Heart left ventricle (tissue), 16 donors: ENCODE data around the gene ANKRD50. TPM values are rescaled to one million over a fixed set of nuclear protein-coding genes. Genes with fewer than 3 reads are reported as not detected.

Experiments
- ATAC-seq, 4 donors: fragments of 200-7000 bp; cut with Tn5 transposase; one replicate each; pipeline ENCODE4 v1.9.1; 2020 to 2022; ENCODE audit warnings: moderate library complexity in 4 of 4, mild to moderate bottlenecking in 3 of 4, moderate number of reproducible peaks in 1 of 4
- DNase-seq, 5 donors: peaks; one replicate each; pipeline ENCODE4 v3.0.0-alpha.2; 2020
- H3K27ac ChIP-seq, 12 donors: fragments of 200-600 bp; sonication (generic) in 4 of 12; one replicate each; pipeline versions ENCODE4 v1.5.0 to v1.8.0; 2016 to 2022; ENCODE audit warnings: mild to moderate bottlenecking in 2 of 12
- H3K27me3 ChIP-seq, 9 donors: fragments of 200-600 bp; sonication (generic) in 2 of 9; one replicate each; pipeline versions ENCODE4 v1.5.1 to v1.8.0; 2016 to 2022; ENCODE audit warnings: mild to moderate bottlenecking in 3 of 9
- H3K36me3 ChIP-seq, 9 donors: fragments of 200-600 bp; sonication (generic) in 2 of 9; one replicate each; pipeline versions ENCODE4 v1.5.0 to v1.8.0; 2018 to 2022; ENCODE audit warnings: mild to moderate bottlenecking in 2 of 9
- H3K4me1 ChIP-seq, 12 donors: fragments of 200-600 bp; sonication (generic) in 4 of 12; one replicate each; pipeline versions ENCODE4 v1.5.0 to v1.8.0; 2016 to 2022; ENCODE audit warnings: mild to moderate bottlenecking in 3 of 12
- H3K4me3 ChIP-seq, 12 donors: fragments of 200-600 bp; sonication (generic) in 4 of 12; one replicate each; pipeline versions ENCODE4 v1.5.0 to v1.8.0; 2017 to 2022; ENCODE audit warnings: mild to moderate bottlenecking in 9 of 12, moderate library complexity in 4 of 12
- H3K9me3 ChIP-seq, 12 donors: fragments of 200-600 bp; sonication (generic) in 4 of 12; one replicate each; pipeline versions ENCODE4 v1.5.0 to v1.8.0; 2016 to 2022; ENCODE audit warnings: mild to moderate bottlenecking in 1 of 12
- CTCF ChIP-seq, 12 donors: fragments of 200-600 bp; sonication (generic) in 4 of 12; IDR thresholded peaks; one replicate each; pipeline versions ENCODE4 v1.5.0 to v1.8.0; 2018 to 2022; ENCODE audit warnings: antibody characterized with exemption in 12 of 12, mild to moderate bottlenecking in 5 of 12
- POLR2A ChIP-seq, 2 donors: fragments of 450-650 bp; IDR thresholded peaks; one replicate each; pipeline ENCODE4 v1.6.1; 2017; ENCODE audit warnings: antibody characterized with exemption in 2 of 2, mild to moderate bottlenecking in 2 of 2, moderate library complexity in 2 of 2
- WGBS, 4 donors: extraction: QIAGEN DNeasy Blood & Tissue Kit in 2 of 4; methylation state at CpG; one replicate each; pipeline versions ENCODE4 v1.1.5 to v1.1.7; 2013 to 2018; 5-methylcytosine and 5-hydroxymethylcytosine counted together
- intact Hi-C, 10 donors: fragments of 100-400 bp; cut with DNase I; formaldehyde crosslinking; loops; one replicate each; pipeline versions ENCODE4 v1.11.1 to v1.14.2; 2022
- long read RNA-seq, 3 donors: library from polyadenylated mRNA; unstranded; transcript quantifications; one replicate each; pipeline ENCODE4 v2.0.0, GENCODE V29; 2020 to 2021
- polyA plus RNA-seq, 2 donors: library from polyadenylated mRNA; stranded (reverse); fragments of 200-250 nt; gene quantifications; one replicate each; pipeline ENCODE4 v1.2.3, GENCODE V29; 2013
- total RNA-seq, 9 donors: library from RNA; depleted of rRNA in 2 of 9; stranded (reverse); fragments of >200 nt in 2 of 9; fragmentation: NEBNext Ultra II Directional in 3 of 9; extraction: Animal tissue kit (Norgen Biotek cat#: 25700) in 3 of 9; gene quantifications; one replicate each; pipeline versions ENCODE4 v1.1.0 to v1.2.4, GENCODE V29; 2016 to 2023
- donor health status: ischemic (EF 13 %, LVEDD 7.1; RV severe dilation, severe dysfunction).
- donor health status: healthy with polysubstance abuse.
- donor health status: DM: no; HTN: yes; CAD: no.
- donor health status: DM: no; HTN: no; CAD: no.
- donor health status: ischemic (EF 25% LVEDD 6.9; RV normal size, moderate dysfunction).
- donor health status: ischemic (EF 25% LVEDD 5.7; RV mildly dilated, moderate dysfunction).
- donor health status: healthy.
- donor health status: DM: yes; HTN: yes; CAD: no.
- donor health status: ischemic (EF 35%, LVEDD 5.7; RV mildly dilated, moderate dysfunction).
- donor health status: nonischemic (EF 11% LVEDD 7.7; RV severe dilation, severe dysfunction).
- donor health status: DM: yes; HTN: yes; CAD: no.
- donor health status: PGD.
- donor health status: ischemic (EF 29% LVEDD 5.4; RV normal size, mild dysfunction).
- donor health status: nonischemic (EF 23%, LVEDD 6.1; RV moderate dilation, normal function).

Gene ANKRD50
- total RNA-seq (10 to 100 TPM in 5 of 9 donors, 1 to 10 TPM in 4; 5.5 to 19.0 (median 11.5) TPM), polyA plus RNA-seq (1 to 10 TPM; 1.8 to 6.5 TPM)
- long read RNA-seq, donor 1, full-length matches to known transcripts, result 3 of 6 reads
- long read RNA-seq, donor 1, partial matches to known transcripts, result 2 of 6 reads
- long read RNA-seq, donor 1, other reads (novel, unspliced or antisense), result 1 of 6 reads
- long read RNA-seq, donor 2, full-length matches to known transcripts, result 1 of 2 reads
- long read RNA-seq, donor 2, partial matches to known transcripts, result 1 of 2 reads
- long read RNA-seq, donor 2, other reads (novel, unspliced or antisense), result 0 of 2 reads
- long read RNA-seq, donor 3, full-length matches to known transcripts, result 6 of 12 reads
- long read RNA-seq, donor 3, partial matches to known transcripts, result 5 of 12 reads
- long read RNA-seq, donor 3, other reads (novel, unspliced or antisense), result 1 of 12 reads

GRCh38 chr4:124712372-124713184 lies at the start of gene ANKRD50:
Gene ANKRD50, minus strand, starts transcription at chr4:124712732. Its CDS starts 2,221 bp downstream, at chr4:124710511.
- peak; percentile 82 to 94 (median 90) for ATAC-seq
- WGBS, 4 donors, result 0 to 1% (median 0%) methylated on average over 9 to 85 of the region's 85 CpGs
- TF ChIP-seq POLR2A (IDR thresholded peaks at IDR 0.05), result peak in 1 of 2 donors; percentile 64
- TF ChIP-seq CTCF (IDR thresholded peaks at IDR 0.05), result no peak

GRCh38 chr4:124757126-124757525 lies 44.6 kb upstream of the ANKRD50 start:
- ATAC-seq, result no peak
- TF ChIP-seq CTCF (IDR thresholded peaks at IDR 0.05) (no peak), POLR2A (IDR thresholded peaks at IDR 0.05) (no peak)
- no peaks in the 10 kb centered on the region for H3K27me3 ChIP-seq
- no peak for DNase-seq
- H3K36me3 ChIP-seq, result no peaks in the 10 kb centered on the region
- H3K4me1 ChIP-seq, result no peaks in the 10 kb centered on the region
- 82 to 97% (median 93%) methylated on average over 1 of the region's 1 CpG for WGBS, 4 donors
- intact Hi-C loops, result no loop called here
- no peaks in the 10 kb centered on the region for H3K9me3 ChIP-seq
- no peak overlapping the region for H3K4me3 ChIP-seq
- no peak overlapping the region for H3K27ac ChIP-seq

More at GRCh38 chr4:124712372-124713184, at the start of gene ANKRD50:
- Histone ChIP-seq H3K27me3 (no peaks in the 10 kb centered on the region), H3K4me1 (peaks cover 0 to 39% (median 22%) of the 10 kb centered on the region in 12 donors), H3K27ac (peak within 1 kb of the TSS; percentile 85 to 98 (median 96)), H3K36me3 (peaks cover 0 to 2% (median 0%) of the 10 kb centered on the region in 9 donors), H3K4me3 (peak within 1 kb of the TSS; percentile 66 to 92 (median 88)), H3K9me3 (no peaks in the 10 kb centered on the region)
- intact Hi-C loops, result loop anchor here in 8 of 10 donors (2.0 to 10.0 kb wide), 9 partner anchors 220 to 380 kb away; no protein-coding TSS in a partner anchor
- DNase-seq, result peak; percentile 90 to 95 (median 93)

GRCh38 chr4:124754681-124755080 lies 42.1 kb upstream of the ANKRD50 start:
- intact Hi-C loops, result no loop called here

More at GRCh38 chr4:124754681-124755080, 42.1 kb upstream of the ANKRD50 start:
- no peak for DNase-seq
- no peaks in the 10 kb centered on the region for H3K4me1 ChIP-seq
- no peaks in the 10 kb centered on the region for H3K27me3 ChIP-seq
- TF ChIP-seq POLR2A (IDR thresholded peaks at IDR 0.05) (no peak), CTCF (IDR thresholded peaks at IDR 0.05) (no peak)
- no peaks in the 10 kb centered on the region for H3K36me3 ChIP-seq
- no peak for ATAC-seq
- no peak overlapping the region for H3K27ac ChIP-seq
- H3K4me3 ChIP-seq, result no peak overlapping the region
- no peaks in the 10 kb centered on the region for H3K9me3 ChIP-seq
